Keratinocyte (primary cell): ENCODE results near the gene TLDC2.

Experiments
- EZH2 ChIP-seq: IDR thresholded peaks from one replicate; pipeline ENCODE4 v1.6.1; 2012; ENCODE audit warnings: inconsistent platforms, mild to moderate bottlenecking, low read length, moderate library complexity
- TF ChIP-seq, protein P1 (sequence below), 3 experiments: IDR thresholded peaks in 1 of 3; conservative IDR thresholded peaks in 1 of 3; optimal IDR thresholded peaks in 1 of 3; 2 replicates in 2 of 3; 3 replicates in 1 of 3; pipeline versions ENCODE3 to v1.5.1; 2011; ENCODE audit warnings: low read length in 3 of 3, mild to moderate bottlenecking in 3 of 3, moderate library complexity in 2 of 3, control low read depth in 1 of 3, inconsistent platforms in 1 of 3; ENCODE audit not compliant: insufficient read depth in 2 of 3; ENCODE audit errors: extremely low read depth in 1 of 3

DNA sequence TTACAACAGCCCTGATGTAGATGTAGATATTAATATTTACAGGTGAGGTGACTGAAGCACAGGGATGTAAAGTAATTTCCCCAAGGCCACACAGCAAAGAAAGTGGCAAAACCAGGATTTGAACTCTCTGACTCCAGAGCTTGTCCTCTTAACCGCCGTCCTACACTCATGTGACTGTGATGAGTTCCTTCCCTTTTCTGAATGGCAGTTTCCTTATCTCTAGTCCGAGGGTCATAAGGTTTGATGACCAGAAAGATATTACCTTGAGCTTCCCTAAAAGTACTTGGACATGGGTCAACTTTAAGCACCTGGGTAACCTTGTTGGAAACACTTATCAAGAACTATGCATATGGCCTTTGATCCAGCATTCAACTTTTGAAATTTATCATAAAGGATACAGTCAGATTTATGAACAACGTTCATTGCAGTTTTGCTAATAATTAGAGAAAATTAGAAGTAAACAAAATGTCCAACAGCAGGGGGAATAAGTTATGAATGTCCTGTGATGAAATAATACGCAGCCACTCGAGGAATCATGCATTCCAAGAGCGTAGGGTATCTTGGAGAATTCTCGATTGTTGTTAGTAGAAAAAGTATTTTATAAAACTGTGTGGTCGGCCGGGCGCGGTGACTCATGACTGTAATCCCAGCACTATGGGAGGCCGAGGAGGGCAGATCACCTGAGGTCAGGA lies 2.3 kb upstream of the TLDC2 start:
- TF ChIP-seq, protein P1, sequence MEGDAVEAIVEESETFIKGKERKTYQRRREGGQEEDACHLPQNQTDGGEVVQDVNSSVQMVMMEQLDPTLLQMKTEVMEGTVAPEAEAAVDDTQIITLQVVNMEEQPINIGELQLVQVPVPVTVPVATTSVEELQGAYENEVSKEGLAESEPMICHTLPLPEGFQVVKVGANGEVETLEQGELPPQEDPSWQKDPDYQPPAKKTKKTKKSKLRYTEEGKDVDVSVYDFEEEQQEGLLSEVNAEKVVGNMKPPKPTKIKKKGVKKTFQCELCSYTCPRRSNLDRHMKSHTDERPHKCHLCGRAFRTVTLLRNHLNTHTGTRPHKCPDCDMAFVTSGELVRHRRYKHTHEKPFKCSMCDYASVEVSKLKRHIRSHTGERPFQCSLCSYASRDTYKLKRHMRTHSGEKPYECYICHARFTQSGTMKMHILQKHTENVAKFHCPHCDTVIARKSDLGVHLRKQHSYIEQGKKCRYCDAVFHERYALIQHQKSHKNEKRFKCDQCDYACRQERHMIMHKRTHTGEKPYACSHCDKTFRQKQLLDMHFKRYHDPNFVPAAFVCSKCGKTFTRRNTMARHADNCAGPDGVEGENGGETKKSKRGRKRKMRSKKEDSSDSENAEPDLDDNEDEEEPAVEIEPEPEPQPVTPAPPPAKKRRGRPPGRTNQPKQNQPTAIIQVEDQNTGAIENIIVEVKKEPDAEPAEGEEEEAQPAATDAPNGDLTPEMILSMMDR (optimal IDR thresholded peaks at IDR 0.05 in 1 of 3, IDR thresholded peaks at IDR 0.05 in 1 of 3, conservative IDR thresholded peaks at IDR 0.05 in 1 of 3; ENCODE audit: extremely low read depth in 1 of 3, insufficient read depth in 2 of 3, low read length in 3 of 3) = no peak
- no peak for TF ChIP-seq EZH2
